GM21737 (cell line): ENCODE results near the gene SMARCC2.

Source experiments
- ATAC-seq: cut with Tn5 transposase; IDR thresholded peaks from one replicate; pipeline ENCODE4 v1.9.1; 2021; ENCODE audit warnings: mild to moderate bottlenecking, moderate library complexity; ENCODE audit not compliant: unreplicated experiment

SMARCC2 gene

GRCh38 chr12:56189099-56189917 lies at the start of gene SMARCC2:
Gene SMARCC2 (minus strand): TSS chr12:56189483. CDS start chr12:56189461, 22 bp downstream.
- ATAC-seq: peak; percentile 67

DNA sequence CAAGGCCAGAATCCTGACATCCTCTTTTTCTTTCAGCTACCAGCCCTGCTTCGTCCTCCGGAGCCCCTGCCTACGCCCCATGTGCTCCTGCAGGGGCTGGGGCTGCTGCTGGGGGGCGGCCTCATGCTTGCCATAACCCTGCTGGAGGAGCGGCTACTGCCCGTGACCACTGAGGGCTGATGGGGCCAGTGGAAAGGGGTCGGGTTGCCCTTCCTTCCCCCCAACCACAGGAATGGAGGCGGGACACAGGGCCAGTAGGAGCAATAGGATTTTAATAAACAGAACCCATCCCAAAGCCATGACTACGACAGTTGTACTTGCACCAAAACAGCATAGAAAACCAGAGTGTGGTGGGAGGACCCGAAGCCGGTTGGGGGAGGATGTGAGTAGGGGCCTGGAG lies 48.3 kb upstream of the SMARCC2 start:
- ATAC-seq: no peak

GRCh38 chr12:56236985-56237384 lies 47.7 kb upstream of the SMARCC2 start:
- no peak for ATAC-seq

- no peak for ATAC-seq
These were observed 46.8 kb upstream of the SMARCC2 start for GRCh38 chr12:56236091-56236490.

- no peak for ATAC-seq
These were observed 45.6 kb upstream of the SMARCC2 start for GRCh38 chr12:56234746-56235436.

GRCh38 chr12:56231184-56231582 lies 41.9 kb upstream of the SMARCC2 start:
- no peak for ATAC-seq

DNA sequence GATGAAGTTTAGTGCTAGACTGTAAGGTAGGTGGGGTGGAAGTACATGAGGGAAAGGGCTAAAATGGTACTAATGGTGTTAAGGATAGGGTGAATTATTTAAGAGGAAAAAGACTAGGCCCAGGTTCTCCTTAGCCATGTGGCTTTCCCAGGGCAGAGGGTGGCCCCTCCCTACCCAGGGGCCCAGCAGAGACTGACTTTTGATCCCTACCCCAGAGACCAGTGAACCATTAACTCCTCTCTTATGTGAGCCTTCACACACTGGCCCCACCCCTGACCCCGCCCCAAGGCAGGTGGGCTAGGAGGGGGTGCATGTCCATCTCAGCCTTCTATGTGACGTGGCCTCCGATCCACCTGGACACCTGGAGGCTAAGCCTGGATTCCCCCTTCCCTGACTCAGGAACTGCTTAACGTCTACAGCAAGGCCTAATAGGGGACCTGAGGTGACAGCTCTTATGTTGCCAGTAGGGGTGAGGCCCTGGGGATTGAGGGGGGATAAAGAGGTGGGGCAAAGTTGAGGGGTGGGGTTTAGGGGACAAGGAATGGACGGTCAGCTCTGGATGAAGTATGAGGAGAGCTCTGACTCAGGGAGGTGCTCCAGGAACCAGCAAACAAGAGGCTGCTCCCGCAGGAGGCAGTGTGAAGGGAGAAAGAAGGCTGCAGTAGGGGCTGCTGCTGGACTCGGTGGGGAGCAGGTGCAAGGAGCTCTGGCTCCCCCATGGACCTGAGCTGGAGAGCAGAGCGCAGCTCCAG lies 41.3 kb upstream of the SMARCC2 start:
- ATAC-seq: no peak

DNA sequence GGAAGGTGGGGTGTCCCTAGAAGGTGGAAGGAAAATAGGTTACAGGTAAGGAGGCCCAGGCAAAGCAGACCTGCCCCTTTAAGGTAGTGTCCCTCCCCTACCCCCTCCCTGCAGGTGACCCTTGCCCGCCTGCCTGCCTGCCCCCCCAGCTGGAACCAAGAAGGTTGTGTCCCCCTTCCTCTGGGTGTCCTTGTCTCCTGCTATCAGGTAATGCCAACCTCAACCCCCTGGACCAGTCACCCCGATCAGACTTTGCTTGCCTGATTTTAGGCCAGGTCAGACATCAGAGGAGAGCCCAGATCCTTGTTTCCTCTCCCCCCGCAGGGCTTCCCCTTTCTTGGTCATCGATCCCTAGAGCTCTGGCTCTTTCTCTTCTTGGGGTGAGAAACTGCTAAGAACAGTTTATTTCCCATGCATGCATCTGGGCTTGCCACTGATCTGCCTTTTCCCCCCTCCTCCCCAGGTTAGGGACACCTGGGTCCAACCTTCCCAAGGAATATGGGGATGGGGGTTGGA lies 40.7 kb upstream of the SMARCC2 start, which contains the start of gene SLC39A5:
SLC39A5 (plus strand) TSS at position 136 of the 516 bp plus-strand sequence. CDS start 1,224 bp downstream, outside the sequence.
- no peak for ATAC-seq

DNA sequence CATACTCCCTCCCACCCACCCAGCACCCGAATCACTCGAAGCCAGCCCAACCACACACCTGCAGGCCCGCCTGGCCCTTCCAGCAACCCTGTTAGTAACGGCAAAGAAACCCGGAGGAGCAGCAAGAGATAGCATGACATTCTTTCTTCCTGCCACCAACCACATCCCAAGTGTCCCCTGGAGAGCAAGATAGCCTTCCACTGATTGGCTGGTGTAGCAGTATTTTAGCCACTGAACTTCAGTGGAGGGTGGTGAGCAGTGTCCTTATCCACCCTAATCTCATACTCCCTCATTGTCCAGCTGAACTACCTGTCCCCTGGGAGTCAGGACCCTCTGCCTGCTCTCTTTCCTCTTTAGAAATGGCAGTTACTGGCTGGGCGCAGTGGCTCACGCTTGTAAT lies 39.8 kb upstream of the SMARCC2 start:
- no peak for ATAC-seq

GRCh38 chr12:56224954-56225353 lies 35.7 kb upstream of the SMARCC2 start:
- no peak for ATAC-seq

DNA sequence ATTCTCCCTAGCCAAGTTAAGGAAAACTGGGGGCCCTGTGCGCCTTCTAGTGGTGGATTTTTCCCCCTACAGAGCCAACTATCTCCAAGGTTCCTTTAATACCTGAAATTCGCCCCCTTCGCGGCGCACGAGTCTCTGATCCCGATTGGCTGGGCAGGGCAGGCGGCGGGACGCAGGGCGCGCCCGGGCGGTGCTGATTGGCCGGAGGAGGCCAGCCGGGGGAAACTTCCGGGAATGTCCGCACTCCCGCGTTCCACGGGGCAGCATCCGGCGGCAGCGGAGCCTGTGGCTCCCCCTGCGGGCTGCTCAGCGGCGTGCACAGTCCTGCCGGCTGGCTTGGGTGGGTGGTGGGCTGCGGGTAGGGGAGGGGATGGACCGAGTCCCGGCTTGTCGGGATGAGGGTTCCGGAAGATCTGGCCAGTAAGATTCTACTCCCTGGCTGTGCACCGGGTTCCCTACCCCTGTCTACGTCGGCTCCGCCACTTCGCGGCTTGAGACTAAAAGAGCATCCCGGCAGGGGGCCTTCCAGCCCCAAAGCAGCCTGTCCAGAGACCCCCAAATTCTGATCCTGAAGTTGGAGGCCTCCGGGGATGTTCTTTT lies 34.9 kb upstream of the SMARCC2 start, which contains the start of gene NABP2:
NABP2 (plus strand) TSS at position 241 of the 600 bp plus-strand sequence. CDS start 515 bp downstream, outside the sequence.
- peak; percentile 71 for ATAC-seq

DNA sequence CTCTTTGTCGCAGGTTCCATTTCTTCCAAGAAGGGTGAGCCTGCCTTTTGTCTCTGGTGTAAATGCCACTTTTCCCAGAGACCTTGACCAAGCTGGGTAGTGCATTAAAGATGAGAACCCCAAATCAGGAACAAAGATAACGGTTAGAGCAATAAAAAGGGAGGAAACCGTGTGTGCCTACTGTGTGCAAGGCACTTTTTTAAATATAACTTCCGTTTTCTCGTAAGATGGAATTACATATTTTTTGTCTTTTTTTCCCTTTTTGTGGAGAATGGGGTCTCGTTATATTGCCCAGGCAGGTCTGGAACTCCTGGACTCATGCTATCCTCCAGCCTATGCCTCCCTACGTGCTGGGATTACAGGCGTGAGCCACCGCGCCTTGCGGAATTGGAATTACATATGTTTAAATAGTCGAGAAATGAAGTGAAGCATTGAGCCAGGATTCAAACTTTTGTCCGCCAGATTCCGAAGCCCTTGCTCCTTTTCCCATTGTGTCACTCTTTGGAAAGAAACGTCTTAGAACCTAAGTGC lies 34.4 kb upstream of the SMARCC2 start:
- ATAC-seq: no peak

DNA sequence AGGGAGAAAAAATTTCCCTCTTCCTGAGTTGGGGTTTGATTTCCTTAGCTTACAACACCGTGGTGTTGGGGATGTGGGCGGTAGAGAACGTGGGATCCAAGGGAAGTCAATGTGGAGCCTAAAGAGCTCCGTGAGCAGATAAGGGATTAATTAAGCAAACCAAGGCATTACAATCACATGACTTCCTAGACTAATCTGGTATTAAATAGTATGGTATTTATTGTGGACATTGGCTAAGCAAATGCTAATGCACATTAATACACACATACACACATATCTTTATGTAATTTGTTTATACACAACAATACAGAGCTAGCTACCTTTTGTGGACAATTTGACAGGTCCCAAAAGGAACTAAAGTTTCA lies 33.2 kb upstream of the SMARCC2 start:
- ATAC-seq: no peak

- peak; percentile 73 for ATAC-seq
These were observed 32.7 kb upstream of the SMARCC2 start, which contains the start of gene RNF41 for GRCh38 chr12:56221757-56222530. Gene RNF41 (minus strand): TSS chr12:56221922. CDS start chr12:56214047, 7,875 bp downstream.

DNA sequence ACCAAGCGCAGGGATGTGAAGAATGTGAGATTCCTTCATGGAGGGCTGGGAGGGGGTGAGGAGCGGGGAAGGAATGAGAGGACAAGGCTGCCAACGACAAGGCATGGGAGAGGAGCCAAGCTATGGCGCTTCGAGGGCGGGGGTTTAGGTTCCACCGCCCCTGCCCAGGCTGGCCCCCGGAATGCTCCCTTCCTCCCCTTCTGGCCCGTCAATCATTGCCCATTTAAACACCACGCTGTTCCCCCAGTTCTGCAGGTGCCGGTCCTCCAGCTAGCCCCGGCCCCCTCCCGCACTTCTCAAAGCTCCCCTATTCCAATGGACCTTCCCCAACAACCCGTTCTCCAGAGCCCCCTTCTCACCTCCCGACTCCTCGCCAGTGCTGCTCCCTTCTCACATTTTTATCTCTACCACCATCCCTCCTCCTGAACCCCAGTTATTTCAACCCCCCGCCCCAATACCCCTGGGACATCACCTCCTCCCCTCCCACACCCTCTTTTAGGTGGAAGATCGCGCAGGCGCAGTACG lies 32.0 kb upstream of the SMARCC2 start:
- ATAC-seq: peak; percentile 8

- ATAC-seq: no peak
These were observed 31.4 kb upstream of the SMARCC2 start for GRCh38 chr12:56220611-56221231.

DNA sequence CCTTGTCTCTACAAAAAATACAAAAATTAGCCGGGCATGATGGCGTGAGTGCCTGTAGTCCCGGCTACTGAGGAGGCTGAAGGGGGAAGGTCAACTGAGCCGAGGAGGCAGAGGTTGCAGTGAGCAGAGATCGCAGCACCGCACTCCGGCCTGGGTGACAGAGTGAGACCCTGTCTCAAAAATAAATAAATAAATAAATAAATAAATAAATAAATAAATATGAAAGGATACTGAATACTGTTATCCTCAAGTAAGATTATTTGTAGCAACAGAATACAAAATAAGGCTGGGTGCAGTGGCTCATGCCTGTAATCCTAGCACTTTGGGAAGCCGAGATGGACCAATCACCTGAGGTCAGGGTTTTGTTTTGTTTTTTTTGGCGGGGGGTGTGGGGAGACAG lies 30.6 kb upstream of the SMARCC2 start:
- no peak for ATAC-seq

DNA sequence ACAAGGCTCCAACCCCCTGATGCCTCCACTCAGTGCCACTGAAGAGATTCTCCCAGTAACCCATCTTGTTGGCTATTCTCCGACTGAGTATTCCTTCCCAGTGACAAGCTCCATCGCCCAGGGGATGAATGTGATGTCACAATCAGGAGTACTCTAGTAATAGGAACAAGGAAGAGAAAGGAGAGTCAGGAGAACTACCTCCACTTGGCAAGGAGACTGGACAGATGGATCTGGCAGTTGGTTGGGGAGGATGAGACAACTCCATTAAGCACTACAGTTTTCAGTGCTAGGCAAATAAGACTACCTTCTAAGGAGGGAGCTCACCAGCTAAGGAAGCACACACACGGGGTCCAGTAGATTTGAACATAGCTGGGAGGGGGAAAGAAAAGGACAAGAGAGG lies 27.2 kb upstream of the SMARCC2 start:
- no peak for ATAC-seq

- ATAC-seq: no peak
These were observed 24.6 kb upstream of the SMARCC2 start for GRCh38 chr12:56213878-56214277.
